K562 (cell line): ENCODE data around the gene TMEM11. TPM values are rescaled to one million over a fixed set of nuclear protein-coding genes. Genes with fewer than 3 reads are reported as not detected.

Experiments used
- ATAC-seq: fragments of 200-7000 bp; cut with Tn5 transposase; 3 replicates; pipeline ENCODE4 v1.9.1; 2020; ENCODE audit warnings: moderate library complexity
- BruUV-seq: library from RNA; stranded (reverse); fragments of 400-500 nt; replicated peaks from 2 replicates; lab custom pipeline; 2021; lab: Mats Ljungman, UMichigan
- CTCF ChIA-PET: fragments of 300-600 bp; formaldehyde crosslinking; extraction: SDS; loops from one replicate; lab custom pipeline; 2021; ENCODE audit warnings: low intra/inter-chr PET ratio; lab: Yijun Ruan, JAX
- POLR2A ChIA-PET: fragments of 300-600, 350-650 bp; sonication (Branson Sonifier 250); formaldehyde crosslinking; extraction: SDS; loops from one replicate; lab custom pipeline; 2021; ENCODE audit warnings: antibody characterized with exemption, inconsistent platforms; lab: Yijun Ruan, JAX
- DNase-seq, 4 experiments: peaks; one replicate each; pipeline versions ENCODE4 v3.0.0 to v3.0.0-alpha.2; 2011 to 2018; ENCODE audit warnings: low spot score in 3 of 4, mixed read lengths in 3 of 4; ENCODE audit errors: extremely low read depth in 1 of 4
- FAIRE-seq: peaks from 2 replicates; lab custom pipeline; 2011; peaks lifted over from hg19 to GRCh38; lab: Jason Lieb, UNC
- H2AFZ ChIP-seq: 2 replicates; pipeline ENCODE4 v1.6.0; 2011; ENCODE audit warnings: low read depth, low read length, control low read depth, inconsistent platforms
- H3K27ac ChIP-seq: fragments of 200-600 bp; 3 replicates; pipeline ENCODE4 v1.8.0; 2011; ENCODE audit warnings: low read depth, mild to moderate bottlenecking, control low read depth, inconsistent platforms, low read length, moderate library complexity, mixed read lengths; ENCODE audit errors: extremely low read depth
- H3K27me3 ChIP-seq, 2 experiments: fragments of 300-600 bp in 1 of 2; 2 replicates in 1 of 2; 3 replicates in 1 of 2; pipeline versions ENCODE4 v1.6.0 to v1.8.0; 2011; ENCODE audit warnings: inconsistent platforms in 2 of 2, low read length in 2 of 2, mild to moderate bottlenecking in 1 of 2, mixed read lengths in 1 of 2, moderate library complexity in 1 of 2; ENCODE audit not compliant: control insufficient read depth in 2 of 2, insufficient read depth in 2 of 2
- H3K36me3 ChIP-seq: fragments of 300-600 bp; 3 replicates; pipeline ENCODE4 v1.8.0; 2011; ENCODE audit warnings: mild to moderate bottlenecking, low read length, inconsistent platforms; ENCODE audit not compliant: control insufficient read depth, insufficient read depth
- H3K4me1 ChIP-seq, 2 experiments: fragments of 200-600 bp in 1 of 2; replicated peaks in 1 of 2; 2 replicates in 1 of 2; 3 replicates in 1 of 2; pipeline versions ENCODE4 v1.5.1 to v1.8.0; 2011; ENCODE audit warnings: inconsistent platforms in 2 of 2, low read length in 2 of 2, mild to moderate bottlenecking in 1 of 2, mixed read lengths in 1 of 2, moderate library complexity in 1 of 2; ENCODE audit not compliant: control insufficient read depth in 2 of 2, insufficient read depth in 2 of 2
- H3K4me2 ChIP-seq: 2 replicates; pipeline ENCODE4 v1.6.1; 2011; ENCODE audit warnings: low read length, control low read depth, inconsistent platforms, mixed read lengths; ENCODE audit not compliant: insufficient read depth
- H3K4me3 ChIP-seq: fragments of 200-600 bp; sonication (generic), shearing (Covaris generic); 2 replicates; pipeline ENCODE4 v1.5.1; 2016; ENCODE audit warnings: control low read depth, inconsistent platforms
- H3K79me2 ChIP-seq: fragments of 200-600 bp; 3 replicates; pipeline ENCODE4 v1.8.0; 2011; ENCODE audit warnings: low read length, inconsistent platforms; ENCODE audit not compliant: control insufficient read depth, insufficient read depth
- H3K9ac ChIP-seq, 2 experiments: 2 replicates each; pipeline versions ENCODE4 v1.6.0 to v1.6.1; 2011; ENCODE audit warnings: low read depth in 2 of 2, low read length in 2 of 2, control low read depth in 1 of 2, inconsistent platforms in 1 of 2, mild to moderate bottlenecking in 1 of 2, mixed read lengths in 1 of 2; ENCODE audit not compliant: insufficient read depth in 1 of 2
- H3K9me1 ChIP-seq: one replicate; pipeline ENCODE4 v1.6.0; 2011; ENCODE audit warnings: inconsistent platforms, mild to moderate bottlenecking, low read length, moderate library complexity; ENCODE audit not compliant: control insufficient read depth, insufficient read depth
- H3K9me3 ChIP-seq: replicated peaks from 2 replicates; pipeline ENCODE4 v1.5.1; 2011; ENCODE audit warnings: low read depth, low read length, inconsistent platforms; ENCODE audit not compliant: control insufficient read depth, insufficient read depth
- H4K20me1 ChIP-seq: replicated peaks from 2 replicates; pipeline ENCODE4 v1.6.1; 2011; ENCODE audit warnings: low read length, inconsistent platforms, mixed read lengths; ENCODE audit not compliant: control insufficient read depth, insufficient read depth
- CEBPG ChIP-seq, 3 experiments: fragments of 200-800 bp in 1 of 3; sonication (Bioruptor generic) in 1 of 3; sonication (generic) in 1 of 3; formaldehyde crosslinking in 1 of 3; IDR thresholded peaks in 2 of 3; conservative IDR thresholded peaks in 1 of 3; 2 replicates each; pipeline versions ENCODE4 v1.6.1 to v1.8.0; 2016 to 2022; ENCODE audit warnings: missing compliant biosample characterization in 2 of 3, missing genetic modification characterization in 2 of 3, mild to moderate bottlenecking in 1 of 3, missing genetic modification reagents in 1 of 3
- GABPA ChIP-seq: fragments of 200-800 bp; sonication (Bioruptor generic); conservative IDR thresholded peaks from 2 replicates; pipeline ENCODE4 v1.6.1; 2016; ENCODE audit warnings: low read depth, missing genetic modification characterization, missing compliant biosample characterization
- ILK ChIP-seq: fragments of 450-650 bp; IDR thresholded peaks from 2 replicates; pipeline ENCODE4 v1.6.1; 2016; ENCODE audit warnings: missing genetic modification characterization, low read depth, mild to moderate bottlenecking, missing compliant biosample characterization, moderate library complexity, borderline replicate concordance
- KLF10 ChIP-seq: fragments of 250-450 bp; sonication (Bioruptor Pico); IDR thresholded peaks from 2 replicates; pipeline ENCODE4 v1.6.1; 2021; ENCODE audit warnings: matching md5 sums
- PBX2 ChIP-seq, 2 experiments: IDR thresholded peaks in 1 of 2; conservative IDR thresholded peaks in 1 of 2; 2 replicates each; pipeline ENCODE4 v1.6.1; 2016; ENCODE audit warnings: low read depth in 2 of 2, mild to moderate bottlenecking in 1 of 2, missing compliant biosample characterization in 1 of 2, missing genetic modification characterization in 1 of 2, moderate library complexity in 1 of 2
- SIN3A ChIP-seq, 2 experiments: fragments of 150-350 bp in 1 of 2; IDR thresholded peaks; 2 replicates each; pipeline ENCODE4 v1.6.1; 2011 to 2016; ENCODE audit warnings: borderline replicate concordance in 2 of 2, low read depth in 2 of 2, low read length in 2 of 2, mild to moderate bottlenecking in 2 of 2, moderate library complexity in 2 of 2; ENCODE audit not compliant: control insufficient read depth in 1 of 2
- STAG1 ChIP-seq: sonication (generic); formaldehyde crosslinking; IDR thresholded peaks from 2 replicates; pipeline ENCODE4 v1.5.0; 2020; ENCODE audit warnings: missing genetic modification reagents, borderline replicate concordance
- UBTF ChIP-seq, 2 experiments: IDR thresholded peaks; 2 replicates each; pipeline ENCODE4 v1.6.1; 2012; ENCODE audit warnings: improper control_type of control experiment in 2 of 2, low read depth in 2 of 2, low read length in 2 of 2, borderline replicate concordance in 1 of 2
- ZNF316 ChIP-seq: fragments of 450-650 bp; IDR thresholded peaks from 2 replicates; pipeline ENCODE4 v1.6.1; 2016
- WGBS: fragments of 100-300 bp; shearing (Covaris generic); methylation state at CpG from one replicate; pipeline ENCODE4 v1.1.6; 2016; ENCODE audit warnings: low coverage, mixed read lengths; ENCODE audit not compliant: insufficient coverage; ENCODE audit errors: missing lambda C conversion rate; 5-methylcytosine and 5-hydroxymethylcytosine counted together
- in situ Hi-C: fragments of 300-500 bp; cut with MboI; formaldehyde crosslinking; loops from 4 replicates; pipeline ENCODE4 v1.15.0; 2018; ENCODE audit warnings: inconsistent platforms, mixed read lengths
- intact Hi-C: fragments of 100-400 bp; cut with micrococcal nuclease; formaldehyde crosslinking; loops from 2 replicates; pipeline ENCODE4 v1.14.2; 2022
- polyA plus RNA-seq, 8 experiments: library from polyadenylated mRNA; depleted of rRNA in 4 of 8; stranded (reverse) in 5 of 8; unstranded in 3 of 8; fragments of >200 nt; fragmentation: Nextera tagmentation in 2 of 8; fragmentation: Illumina TruSeq in 1 of 8; extraction: Ambion mirVana in 2 of 8; extraction: Trizol in 1 of 8; gene quantifications; 2 replicates each; pipeline versions ENCODE4 v1.2.1 to v1.2.3, GENCODE V29; 2011 to 2014; ENCODE audit warnings: inconsistent platforms in 1 of 8, missing spikeins in 1 of 8
- total RNA-seq, 7 experiments: library from RNA; depleted of rRNA in 6 of 7; stranded (reverse); fragments of >200 nt in 6 of 7; fragmentation: Illumina TruSeq in 2 of 7; extraction: Trizol in 2 of 7; gene quantifications; 2 replicates each; pipeline versions ENCODE4 v1.2.1 to v1.2.3, GENCODE V29; 2011 to 2021; ENCODE audit warnings: low replicate concordance in 1 of 7

The TMEM11 gene
- total and polyA plus RNA-seq, 9 of the 15 experiments (the other 6 are each of a cell fraction or from before 2014, with no cell fraction given), result 12.0 to 40.7 (median 30.0) TPM

GRCh38 chr17:21212826-21213637 is 929 bp downstream of the TMEM11 start:
- peak overlapping the region; percentile 97 to 99 for H3K9ac ChIP-seq
- BruUV-seq, result TSS peak; percentile 52
- TF ChIP-seq GABPA (no peak), ZNF316 (peak; percentile 49; the same call in 1 of the 2 replicates), CEBPG (CRISPR knock-in tag; IDR thresholded peaks at IDR 0.05) (no peak), CEBPG (tag; conservative IDR thresholded peaks at IDR 0.05 in 1 of 2, IDR thresholded peaks at IDR 0.05 in 1 of 2) (no peak), ILK (tag) (no peak), SIN3A (IDR thresholded peaks at IDR 0.05; ENCODE audit: borderline replicate concordance in 2 of 2, control insufficient read depth in 1 of 2, low read depth in 2 of 2, low read length in 2 of 2) (0 out of 4 replicates have a peak, but pooled peaks of 1 of the 2 experiments have one; percentile 12), STAG1 (no peak), KLF10 (CRISPR knock-in tag) (no peak), PBX2 (CRISPR knock-in tag; IDR thresholded peaks at IDR 0.05; ENCODE audit: low read depth) (no peak), PBX2 (tag; conservative IDR thresholded peaks at IDR 0.05; ENCODE audit: low read depth) (no peak), UBTF (IDR thresholded peaks at IDR 0.05; ENCODE audit: borderline replicate concordance in 1 of 2, low read depth in 2 of 2, low read length in 2 of 2) (0 out of 4 replicates have a peak, but pooled peaks of 1 of the 2 experiments have one; percentile 6)
- CTCF ChIA-PET, result no interaction called here
- peak overlapping the region; percentile 98 for H3K27ac ChIP-seq
- peaks cover 56% of the 10 kb centered on the region for H3K36me3 ChIP-seq
- H2AFZ ChIP-seq, result no peak overlapping the region
- FAIRE-seq, result peak; percentile 15
- H3K4me2 ChIP-seq, result peak overlapping the region; percentile 94
- H3K27me3 ChIP-seq, result no peaks in the 10 kb centered on the region
- no peak for DNase-seq
- H4K20me1 ChIP-seq, result peaks cover 15% of the 10 kb centered on the region
- POLR2A ChIA-PET, result interaction anchor here (0.8 to 5.1 kb wide), 5 partner anchors 12 to 170 kb away, joined by 3 to 22 read pairs (median 3); partner anchors contain the start of gene USP22
- no peaks in the 10 kb centered on the region for H3K9me3 ChIP-seq
- peaks cover 95% of the 10 kb centered on the region for H3K79me2 ChIP-seq
- intact Hi-C loops (no loop called here), in situ Hi-C loops (no loop called here)
- H3K4me3 ChIP-seq, result peak overlapping the region; percentile 96
- no peaks in the 10 kb centered on the region for H3K9me1 ChIP-seq
- 2% methylated on average over 15 of the region's 18 CpGs for WGBS
- peaks cover 20 to 30% of the 10 kb centered on the region in 2 experiments; a peak in 4 of 5 replicates for H3K4me1 ChIP-seq
- ATAC-seq, result no peak
